ENCODE measurements around the gene HIPK4.

The HIPK4 gene

GRCh38 chr19:40416918-40417642, 27.1 kb upstream of the HIPK4 start:
- H3K4me3 ChIP-seq (ENCODE audit: low read length): no peak overlapping the region
- no peak for TF ChIP-seq CTCF (conservative IDR thresholded peaks at IDR 0.05; ENCODE audit: low read length)
- peak; percentile 33 for DNase-seq (ENCODE audit: low read depth)

GRCh38 chr19:40415768-40416167, 25.8 kb upstream of the HIPK4 start:
- H3K4me3 ChIP-seq (ENCODE audit: low read length): no peak overlapping the region
- no peak for TF ChIP-seq CTCF (conservative IDR thresholded peaks at IDR 0.05; ENCODE audit: low read length)
- no peak for DNase-seq (ENCODE audit: low read depth)

- no peak overlapping the region for H3K4me3 ChIP-seq (ENCODE audit: low read length)
- TF ChIP-seq CTCF (conservative IDR thresholded peaks at IDR 0.05; ENCODE audit: low read length): no peak
- DNase-seq (ENCODE audit: low read depth): no peak
Observed at GRCh38 chr19:40414542-40415535, 24.9 kb upstream of the HIPK4 start.

GRCh38 chr19:40413291-40413845, 23.4 kb upstream of the HIPK4 start, which contains the start of gene PRX:
TSS of gene PRX (minus strand) at chr19:40413378. CDS start at chr19:40407932, 5,446 bp downstream.
- H3K4me3 ChIP-seq (ENCODE audit: low read length): no peak within 1 kb of the TSS
- DNase-seq (ENCODE audit: low read depth): no peak
- no peak for TF ChIP-seq CTCF (conservative IDR thresholded peaks at IDR 0.05; ENCODE audit: low read length)

GRCh38 chr19:40412866-40413265, 22.9 kb upstream of the HIPK4 start:
- no peak for DNase-seq (ENCODE audit: low read depth)
- no peak for TF ChIP-seq CTCF (conservative IDR thresholded peaks at IDR 0.05; ENCODE audit: low read length)
- no peak overlapping the region for H3K4me3 ChIP-seq (ENCODE audit: low read length)

- DNase-seq (ENCODE audit: low read depth): no peak
- H3K4me3 ChIP-seq (ENCODE audit: low read length): no peak overlapping the region
- TF ChIP-seq CTCF (conservative IDR thresholded peaks at IDR 0.05; ENCODE audit: low read length): no peak
Observed at GRCh38 chr19:40411958-40412499, 22.0 kb upstream of the HIPK4 start.

Data from AG10803 (cell line).